ENCODE results near the gene TBC1D8. TPM values are rescaled to one million over a fixed set of nuclear protein-coding genes. Genes with fewer than 3 reads are reported as not detected.

Gene TBC1D8
- total RNA-seq, 1 experiment from 2014 or later: 0.97 TPM

DNA sequence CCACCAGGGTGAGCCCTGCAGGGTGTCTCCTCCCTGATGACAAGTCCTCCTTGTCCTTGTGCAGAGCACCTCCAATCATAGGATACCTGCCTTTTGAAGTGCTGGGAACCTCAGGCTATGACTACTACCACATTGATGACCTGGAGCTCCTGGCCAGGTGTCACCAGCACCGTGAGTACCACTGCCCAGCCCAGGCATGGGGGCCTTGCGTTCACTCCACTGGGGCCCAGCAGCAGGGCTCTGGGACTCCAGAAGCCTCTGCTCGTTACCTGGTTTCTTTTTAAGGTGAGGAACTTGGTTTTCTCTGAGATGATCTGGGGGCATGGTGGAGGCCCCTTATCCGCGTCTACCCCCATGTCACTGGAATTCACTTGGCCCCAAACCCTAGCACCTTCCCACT is 185.6 kb downstream of the TBC1D8 start:
- no peaks in the 10 kb centered on the region for H3K36me3 ChIP-seq (ENCODE audit: insufficient read depth, low read length)
- H3K9me3 ChIP-seq (ENCODE audit: low read length): no peaks in the 10 kb centered on the region
- no peak overlapping the region for H3K4me3 ChIP-seq (ENCODE audit: low read length)
- no peak overlapping the region for H3K4me2 ChIP-seq (ENCODE audit: low read depth, low read length, poor library complexity, severe bottlenecking)
- no peak overlapping the region for H3K27ac ChIP-seq (ENCODE audit: low read length)
- H3K4me1 ChIP-seq (ENCODE audit: low read length): no peaks in the 10 kb centered on the region
- H3K79me2 ChIP-seq (ENCODE audit: low read length): no peaks in the 10 kb centered on the region
- no peak overlapping the region for H3K9ac ChIP-seq (ENCODE audit: low read length)
- H2AFZ ChIP-seq (ENCODE audit: low read length): no peak overlapping the region
- H3K27me3 ChIP-seq (ENCODE audit: low read length): no peaks in the 10 kb centered on the region
- no peaks in the 10 kb centered on the region for H4K20me1 ChIP-seq (ENCODE audit: insufficient read depth, low read depth, low read length)
- DNase-seq: no peak
- H3K9me2 ChIP-seq (replicated peaks; ENCODE audit: insufficient read depth, low read length): no peaks in the 10 kb centered on the region

DNA sequence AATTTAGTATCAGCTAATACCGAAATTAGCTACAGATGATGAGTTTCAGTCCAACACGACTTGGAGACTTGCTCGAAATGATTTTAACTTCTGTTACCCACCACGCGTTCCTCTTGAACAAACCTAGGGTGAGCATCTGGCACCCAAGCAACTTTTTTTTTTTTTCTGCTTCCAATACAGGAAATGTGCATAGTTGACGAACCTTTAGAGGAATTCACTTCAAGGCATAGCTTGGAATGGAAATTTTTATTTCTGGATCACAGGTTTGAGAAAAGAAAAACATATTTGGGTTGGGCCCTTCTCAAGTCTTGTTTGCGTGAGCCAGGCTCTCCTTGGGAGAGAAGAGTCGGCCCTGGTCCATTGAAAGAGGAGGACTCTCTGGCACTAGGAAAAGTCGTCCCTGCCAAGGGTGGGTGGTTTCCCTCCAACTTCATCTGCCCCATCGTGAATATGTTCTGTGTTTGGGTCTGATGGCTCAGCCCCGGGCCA is 186.5 kb downstream of the TBC1D8 start:
- Histone ChIP-seq H4K20me1 (ENCODE audit: insufficient read depth, low read depth, low read length) (no peaks in the 10 kb centered on the region), H3K4me2 (ENCODE audit: low read depth, low read length, poor library complexity, severe bottlenecking) (no peak overlapping the region), H3K9me3 (ENCODE audit: low read length) (no peaks in the 10 kb centered on the region), H3K4me1 (ENCODE audit: low read length) (no peaks in the 10 kb centered on the region), H3K9me2 (replicated peaks; ENCODE audit: insufficient read depth, low read length) (no peaks in the 10 kb centered on the region), H3K4me3 (ENCODE audit: low read length) (no peak overlapping the region), H3K36me3 (ENCODE audit: insufficient read depth, low read length) (no peaks in the 10 kb centered on the region), H3K79me2 (ENCODE audit: low read length) (no peaks in the 10 kb centered on the region), H3K27me3 (ENCODE audit: low read length) (no peaks in the 10 kb centered on the region), H2AFZ (ENCODE audit: low read length) (no peak overlapping the region), H3K27ac (ENCODE audit: low read length) (no peak overlapping the region), H3K9ac (ENCODE audit: low read length) (no peak overlapping the region)
- DNase-seq: no peak

DNA sequence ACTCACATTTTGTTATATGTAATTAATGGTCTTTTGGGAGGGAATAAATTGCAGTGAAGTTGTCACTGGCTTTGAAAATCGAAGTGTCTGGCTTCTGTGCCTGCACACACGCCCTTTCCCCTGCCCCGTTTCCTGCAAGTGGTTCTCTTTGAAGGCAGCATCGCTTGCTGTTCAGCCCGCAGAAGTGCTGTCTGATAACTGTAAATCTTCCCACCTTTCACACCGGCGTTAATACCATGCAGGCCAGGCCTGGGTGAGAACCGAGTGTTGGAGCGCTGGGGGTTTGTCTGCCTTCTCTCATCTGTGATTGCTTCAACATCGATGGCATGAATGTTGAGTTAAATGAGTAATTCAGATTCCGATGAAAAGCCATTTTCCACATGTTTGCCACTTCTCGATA is 187.0 kb downstream of the TBC1D8 start:
- no peak for DNase-seq
- Histone ChIP-seq H3K4me1 (ENCODE audit: low read length) (no peaks in the 10 kb centered on the region), H3K27me3 (ENCODE audit: low read length) (no peaks in the 10 kb centered on the region)

DNA sequence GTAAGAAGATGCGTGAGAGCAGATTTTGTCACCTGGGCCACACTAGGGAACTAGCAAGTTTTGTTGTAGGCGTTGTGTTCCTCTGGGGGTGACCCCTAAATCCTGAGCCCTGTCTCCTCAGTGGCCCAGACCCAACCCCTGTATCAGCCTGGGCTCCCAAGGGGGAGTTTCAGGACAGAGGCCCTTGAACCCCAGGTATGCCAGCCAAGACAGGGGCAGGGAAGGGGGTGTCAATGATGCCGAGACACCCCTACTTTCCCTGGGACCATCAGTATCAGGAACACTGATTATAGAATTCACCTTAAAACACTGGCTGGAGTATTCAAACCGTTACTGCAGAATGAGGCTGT is 188.2 kb downstream of the TBC1D8 start:
- Histone ChIP-seq H3K27ac (ENCODE audit: low read length) (no peak overlapping the region), H3K4me2 (ENCODE audit: low read depth, low read length, poor library complexity, severe bottlenecking) (no peak overlapping the region), H3K4me3 (ENCODE audit: low read length) (no peak overlapping the region), H3K36me3 (ENCODE audit: insufficient read depth, low read length) (no peaks in the 10 kb centered on the region), H3K79me2 (ENCODE audit: low read length) (no peaks in the 10 kb centered on the region), H3K9me2 (replicated peaks; ENCODE audit: insufficient read depth, low read length) (no peaks in the 10 kb centered on the region), H3K9ac (ENCODE audit: low read length) (no peak overlapping the region), H3K9me3 (ENCODE audit: low read length) (no peaks in the 10 kb centered on the region), H3K4me1 (ENCODE audit: low read length) (no peaks in the 10 kb centered on the region), H2AFZ (ENCODE audit: low read length) (no peak overlapping the region), H3K27me3 (ENCODE audit: low read length) (no peaks in the 10 kb centered on the region), H4K20me1 (ENCODE audit: insufficient read depth, low read depth, low read length) (no peaks in the 10 kb centered on the region)
- DNase-seq: no peak

More for the DNA sequence above, 187.0 kb downstream of the TBC1D8 start:
- Histone ChIP-seq H3K4me3 (ENCODE audit: low read length) (no peak overlapping the region), H3K4me2 (ENCODE audit: low read depth, low read length, poor library complexity, severe bottlenecking) (no peak overlapping the region), H3K27ac (ENCODE audit: low read length) (no peak overlapping the region), H3K9ac (ENCODE audit: low read length) (no peak overlapping the region), H3K9me2 (replicated peaks; ENCODE audit: insufficient read depth, low read length) (no peaks in the 10 kb centered on the region), H3K9me3 (ENCODE audit: low read length) (no peaks in the 10 kb centered on the region), H3K79me2 (ENCODE audit: low read length) (no peaks in the 10 kb centered on the region), H3K36me3 (ENCODE audit: insufficient read depth, low read length) (no peaks in the 10 kb centered on the region), H4K20me1 (ENCODE audit: insufficient read depth, low read depth, low read length) (no peaks in the 10 kb centered on the region), H2AFZ (ENCODE audit: low read length) (no peak overlapping the region)

DNA sequence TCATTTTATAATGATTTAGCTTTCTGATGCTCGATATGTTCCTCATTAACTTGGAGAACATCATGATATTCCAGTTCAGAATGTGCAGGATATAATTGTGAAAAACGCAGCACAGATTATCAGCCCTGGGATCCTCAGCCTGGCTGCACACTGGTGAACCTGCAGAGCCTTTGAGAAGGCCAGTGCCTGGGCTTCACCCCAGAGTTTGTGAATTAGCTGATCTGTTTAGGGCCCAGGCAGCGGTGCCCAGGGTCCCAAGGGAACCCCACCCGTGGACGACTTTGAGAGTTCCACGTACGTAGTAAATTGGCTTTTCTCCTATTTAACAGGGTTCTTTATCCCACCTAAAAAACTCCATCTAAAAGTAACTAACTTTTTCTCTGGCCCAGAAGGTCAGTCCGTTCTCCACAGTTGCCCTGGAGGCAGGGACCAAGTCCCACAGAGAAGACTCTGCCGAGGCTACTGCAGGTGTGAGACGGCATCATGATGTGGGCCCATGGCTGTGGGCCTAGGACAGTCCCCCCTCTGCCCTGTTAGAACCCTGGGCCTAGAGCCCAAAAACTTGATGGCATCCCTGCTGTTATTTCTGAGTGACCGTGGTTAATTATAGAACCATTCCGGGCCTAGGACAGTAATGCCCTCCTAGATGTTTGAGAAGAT is 188.7 kb downstream of the TBC1D8 start:
- Histone ChIP-seq H4K20me1 (ENCODE audit: insufficient read depth, low read depth, low read length) (no peaks in the 10 kb centered on the region), H3K27ac (ENCODE audit: low read length) (no peak overlapping the region), H3K4me1 (ENCODE audit: low read length) (no peaks in the 10 kb centered on the region), H3K4me3 (ENCODE audit: low read length) (no peak overlapping the region), H3K27me3 (ENCODE audit: low read length) (no peaks in the 10 kb centered on the region), H3K9me2 (replicated peaks; ENCODE audit: insufficient read depth, low read length) (no peaks in the 10 kb centered on the region), H3K79me2 (ENCODE audit: low read length) (no peaks in the 10 kb centered on the region), H2AFZ (ENCODE audit: low read length) (no peak overlapping the region), H3K9me3 (ENCODE audit: low read length) (no peaks in the 10 kb centered on the region), H3K36me3 (ENCODE audit: insufficient read depth, low read length) (no peaks in the 10 kb centered on the region), H3K9ac (ENCODE audit: low read length) (no peak overlapping the region), H3K4me2 (ENCODE audit: low read depth, low read length, poor library complexity, severe bottlenecking) (no peak overlapping the region)
- no peak for DNase-seq

DNA sequence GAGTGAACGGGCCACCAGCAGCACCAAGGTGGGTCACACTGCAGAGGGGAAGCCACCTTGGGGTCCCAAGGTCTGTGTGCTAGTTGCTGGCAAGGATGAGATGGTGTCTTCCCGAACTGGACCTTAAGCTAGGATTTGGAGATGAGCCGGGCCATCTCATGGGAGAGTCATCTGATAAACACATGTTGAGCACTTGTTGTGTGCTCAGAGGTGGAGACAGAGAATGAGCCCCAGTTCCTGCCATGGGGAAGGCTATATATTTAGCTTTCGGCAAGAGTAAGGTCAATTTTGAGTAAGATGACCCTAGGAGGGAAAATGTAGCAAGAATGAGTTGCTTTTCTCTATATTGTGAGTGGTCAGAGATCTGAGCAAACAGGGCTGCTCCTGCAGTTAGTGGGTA is 190.5 kb downstream of the TBC1D8 start:
- Histone ChIP-seq H3K27me3 (ENCODE audit: low read length) (no peaks in the 10 kb centered on the region), H3K4me2 (ENCODE audit: low read depth, low read length, poor library complexity, severe bottlenecking) (no peak overlapping the region), H3K27ac (ENCODE audit: low read length) (no peak overlapping the region), H3K9ac (ENCODE audit: low read length) (no peak overlapping the region), H3K36me3 (ENCODE audit: insufficient read depth, low read length) (no peaks in the 10 kb centered on the region), H3K9me2 (replicated peaks; ENCODE audit: insufficient read depth, low read length) (no peaks in the 10 kb centered on the region), H4K20me1 (ENCODE audit: insufficient read depth, low read depth, low read length) (no peaks in the 10 kb centered on the region), H3K4me3 (ENCODE audit: low read length) (no peak overlapping the region), H3K9me3 (ENCODE audit: low read length) (no peaks in the 10 kb centered on the region), H3K79me2 (ENCODE audit: low read length) (no peaks in the 10 kb centered on the region), H2AFZ (ENCODE audit: low read length) (no peak overlapping the region), H3K4me1 (ENCODE audit: low read length) (no peaks in the 10 kb centered on the region)
- no peak for DNase-seq

DNA sequence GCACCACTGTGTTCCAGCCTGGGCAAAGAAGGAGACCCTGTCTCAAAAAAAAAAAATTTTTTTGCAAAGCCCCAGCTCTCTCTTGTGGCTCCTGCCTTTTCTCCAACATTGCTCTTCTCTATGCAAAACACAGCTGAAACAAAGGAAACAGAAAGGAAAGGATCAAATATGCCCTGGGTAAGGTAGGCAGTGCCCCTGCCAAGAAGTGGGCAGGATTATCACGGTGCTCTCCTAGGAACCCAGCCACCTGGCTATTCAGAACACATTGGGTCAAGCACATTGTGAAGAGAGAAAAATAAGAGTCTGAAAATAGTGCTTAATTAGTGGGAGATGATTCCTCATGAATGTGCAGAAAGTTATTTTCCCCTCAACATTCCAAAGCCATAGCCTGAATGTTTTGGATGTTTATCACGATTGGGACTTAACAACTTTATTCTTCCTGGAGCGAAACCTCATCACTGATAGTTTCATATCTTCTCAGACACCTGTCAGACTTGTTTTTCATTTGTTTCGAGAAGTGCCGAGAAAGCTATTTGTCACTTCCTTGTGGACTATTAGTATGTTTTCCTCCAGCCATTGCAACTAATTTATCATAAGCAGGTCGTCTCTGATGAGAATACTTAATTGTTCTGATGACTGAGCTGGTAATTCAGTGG is 191.8 kb downstream of the TBC1D8 start:
- Histone ChIP-seq H3K4me2 (ENCODE audit: low read depth, low read length, poor library complexity, severe bottlenecking) (no peak overlapping the region), H3K9ac (ENCODE audit: low read length) (no peak overlapping the region), H2AFZ (ENCODE audit: low read length) (no peak overlapping the region), H3K27ac (ENCODE audit: low read length) (no peak overlapping the region), H3K9me3 (ENCODE audit: low read length) (no peaks in the 10 kb centered on the region), H3K79me2 (ENCODE audit: low read length) (no peaks in the 10 kb centered on the region), H3K36me3 (ENCODE audit: insufficient read depth, low read length) (no peaks in the 10 kb centered on the region), H3K27me3 (ENCODE audit: low read length) (no peaks in the 10 kb centered on the region), H3K4me1 (ENCODE audit: low read length) (no peaks in the 10 kb centered on the region), H3K9me2 (replicated peaks; ENCODE audit: insufficient read depth, low read length) (no peaks in the 10 kb centered on the region), H3K4me3 (ENCODE audit: low read length) (no peak overlapping the region), H4K20me1 (ENCODE audit: insufficient read depth, low read depth, low read length) (no peaks in the 10 kb centered on the region)
- no peak for DNase-seq

DNA sequence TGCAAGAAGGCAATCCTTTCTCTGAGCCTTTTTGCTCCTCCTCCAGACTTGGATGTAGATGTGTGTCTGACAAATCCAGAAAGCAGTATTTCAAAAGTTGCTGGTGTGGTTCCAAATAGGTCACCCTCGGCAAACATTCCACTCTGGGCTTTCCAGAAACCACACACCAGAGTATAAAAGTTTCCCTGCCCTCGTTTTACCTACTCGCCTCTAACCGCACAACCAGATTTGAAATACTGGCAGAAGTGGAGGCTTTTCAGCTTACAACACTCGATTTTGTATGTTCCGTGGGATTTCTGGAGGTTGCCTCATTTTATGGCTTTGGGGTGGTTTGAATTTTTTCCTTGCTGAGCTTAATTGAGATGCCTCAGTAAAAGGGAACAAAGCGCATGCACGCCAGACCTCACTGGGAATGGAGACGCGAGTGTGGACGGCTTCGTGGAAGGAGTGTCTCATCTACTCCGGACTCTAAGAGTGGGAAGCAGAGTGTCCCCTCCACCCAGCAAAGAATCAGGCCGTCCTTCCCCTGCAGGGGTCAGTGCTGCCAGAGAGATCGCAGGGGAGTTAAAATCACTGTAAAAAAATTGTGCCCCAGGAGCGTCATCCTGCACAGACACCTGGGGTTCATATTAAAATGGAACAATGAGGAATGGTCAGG is 193.1 kb downstream of the TBC1D8 start:
- Histone ChIP-seq H4K20me1 (ENCODE audit: insufficient read depth, low read depth, low read length) (no peaks in the 10 kb centered on the region), H3K27ac (ENCODE audit: low read length) (no peak overlapping the region)

More for the DNA sequence above, 193.1 kb downstream of the TBC1D8 start:
- Histone ChIP-seq H2AFZ (ENCODE audit: low read length) (no peak overlapping the region), H3K36me3 (ENCODE audit: insufficient read depth, low read length) (no peaks in the 10 kb centered on the region), H3K4me1 (ENCODE audit: low read length) (no peaks in the 10 kb centered on the region), H3K9me3 (ENCODE audit: low read length) (no peaks in the 10 kb centered on the region), H3K79me2 (ENCODE audit: low read length) (no peaks in the 10 kb centered on the region), H3K27me3 (ENCODE audit: low read length) (no peaks in the 10 kb centered on the region), H3K9ac (ENCODE audit: low read length) (no peak overlapping the region), H3K4me2 (ENCODE audit: low read depth, low read length, poor library complexity, severe bottlenecking) (no peak overlapping the region), H3K9me2 (replicated peaks; ENCODE audit: insufficient read depth, low read length) (no peaks in the 10 kb centered on the region), H3K4me3 (ENCODE audit: low read length) (no peak overlapping the region)
- no peak for DNase-seq

Measured in Karpas-422 (cell line).